Panc1 (cell line): ENCODE data around the gene SLTM. TPM values are rescaled to one million over a fixed set of nuclear protein-coding genes. Genes with fewer than 3 reads are reported as not detected.

Source experiments
- ATAC-seq: fragments of 200-7000 bp; cut with Tn5 transposase; 2 replicates; pipeline ENCODE4 v1.9.1; 2020; ENCODE audit warnings: mild to moderate bottlenecking, moderate library complexity
- BruUV-seq: library from RNA; stranded (reverse); fragments of 400-500 nt; replicated peaks from 2 replicates; lab custom pipeline; 2021; lab: Mats Ljungman, UMichigan
- CTCF ChIA-PET: fragments of 300-600 bp; sonication (Branson Sonifier 250); formaldehyde crosslinking; loops from one replicate; lab custom pipeline; 2022; ENCODE audit warnings: antibody characterized with exemption; lab: Charles Lee
- POLR2A ChIA-PET: fragments of 300-600 bp; sonication (Branson Sonifier 250); formaldehyde crosslinking; loops from one replicate; lab custom pipeline; 2022; ENCODE audit warnings: antibody characterized with exemption; lab: Charles Lee
- DNase-seq: peaks from one replicate; pipeline ENCODE4 v3.0.0-alpha.2; 2010; ENCODE audit warnings: low read depth, low spot score
- H3K27ac ChIP-seq: 2 replicates; pipeline ENCODE4 v1.5.1; 2011; ENCODE audit warnings: mild to moderate bottlenecking, low read length, inconsistent platforms
- H3K27me3 ChIP-seq: fragments of 200-500 bp; sonication (Bioruptor generic); 2 replicates; pipeline ENCODE4 v1.6.0; 2014; ENCODE audit warnings: low read length, inconsistent platforms; ENCODE audit not compliant: control insufficient read depth, insufficient read depth
- H3K36me3 ChIP-seq: fragments of 200-500 bp; sonication (Bioruptor generic); 2 replicates; pipeline ENCODE4 v1.5.1; 2014; ENCODE audit warnings: inconsistent platforms, mild to moderate bottlenecking, low read length, moderate library complexity; ENCODE audit not compliant: control insufficient read depth, insufficient read depth
- H3K4me1 ChIP-seq: 2 replicates; pipeline ENCODE4 v1.5.1; 2011; ENCODE audit warnings: inconsistent platforms, mild to moderate bottlenecking, low read length, moderate library complexity; ENCODE audit not compliant: control insufficient read depth, insufficient read depth
- H3K4me3 ChIP-seq, 2 experiments: 2 replicates each; pipeline ENCODE4 v1.5.1; 2011 to 2012; ENCODE audit warnings: low read depth in 2 of 2, low read length in 2 of 2, mild to moderate bottlenecking in 2 of 2, inconsistent platforms in 1 of 2, moderate library complexity in 1 of 2
- H3K9me3 ChIP-seq: fragments of 200-500 bp; sonication (Bioruptor generic); 2 replicates; pipeline ENCODE4 v1.5.1; 2014; ENCODE audit warnings: low read depth, mild to moderate bottlenecking, inconsistent platforms, low read length, moderate library complexity; ENCODE audit not compliant: control insufficient read depth, insufficient read depth
- CTCF ChIP-seq: fragments of 450-650 bp; IDR thresholded peaks from 2 replicates; pipeline ENCODE4 v1.5.1; 2017; ENCODE audit warnings: mild to moderate bottlenecking
- POLR2AphosphoS5 ChIP-seq: IDR thresholded peaks from 2 replicates; pipeline ENCODE4 v1.6.1; 2012; ENCODE audit warnings: mild to moderate bottlenecking, low read depth, low read length, moderate library complexity
- REST ChIP-seq, 2 experiments: IDR thresholded peaks; 2 replicates each; pipeline ENCODE4 v1.6.1; 2011 to 2012; ENCODE audit warnings: low read depth in 2 of 2, control low read depth in 1 of 2, low read length in 1 of 2, mild to moderate bottlenecking in 1 of 2, moderate library complexity in 1 of 2; ENCODE audit not compliant: insufficient read depth in 1 of 2
- SIN3A ChIP-seq: IDR thresholded peaks from 2 replicates; pipeline ENCODE4 v1.6.1; 2012; ENCODE audit warnings: low read depth, mild to moderate bottlenecking, low read length, moderate library complexity, borderline replicate concordance; ENCODE audit not compliant: insufficient read depth
- TCF7L2 ChIP-seq: IDR thresholded peaks from 2 replicates; pipeline ENCODE4 v1.6.1; 2011; ENCODE audit warnings: mild to moderate bottlenecking, low read depth, low read length, inconsistent platforms
- in situ Hi-C: cut with HindIII; loops from 2 replicates; pipeline ENCODE4 v1.10.0; 2016; ENCODE audit warnings: low sequenced_read_pairs, low pct_unique_long_range_greater_than_20kb
- intact Hi-C: fragments of 100-400 bp; cut with micrococcal nuclease; formaldehyde crosslinking; loops from one replicate; pipeline ENCODE4 v1.10.0; 2022; ENCODE audit not compliant: unreplicated experiment
- total RNA-seq: library from RNA; stranded (reverse); gene quantifications from one replicate; pipeline ENCODE4 v1.2.1, GENCODE V29; 2021; ENCODE audit not compliant: unreplicated experiment

Gene SLTM
- total RNA-seq, 1 experiment from 2014 or later = 75.7 TPM

GRCh38 chr15:58923696-58924300 lies 9.7 kb downstream of the SLTM start:
- no peaks in the 10 kb centered on the region for H3K27me3 ChIP-seq
- no peak overlapping the region for H3K27ac ChIP-seq
- TF ChIP-seq REST (IDR thresholded peaks at IDR 0.05; ENCODE audit: insufficient read depth in 1 of 2, low read depth in 2 of 2, low read length in 1 of 2) = no peak
- no peaks in the 10 kb centered on the region for H3K4me1 ChIP-seq
- ATAC-seq = no peak
- H3K4me3 ChIP-seq = no peak overlapping the region
- H3K36me3 ChIP-seq = peaks cover 20% of the 10 kb centered on the region
- H3K9me3 ChIP-seq = no peaks in the 10 kb centered on the region
- in situ Hi-C loops = no loop called here
- ChIA-PET CTCF (interaction anchor here (0.7 kb wide), 1 partner anchor 653 kb away, joined by 18 read pairs; no protein-coding TSS in a partner anchor), POLR2A (no interaction called here)
- no peak for DNase-seq
- intact Hi-C loops = no loop called here
- no TSS peak for BruUV-seq

GRCh38 chr15:58923284-58923683 lies 10.2 kb downstream of the SLTM start:
- POLR2A ChIA-PET = no interaction called here
- Histone ChIP-seq H3K27ac (no peak overlapping the region), H3K4me3 (no peak overlapping the region), H3K27me3 (no peaks in the 10 kb centered on the region), H3K4me1 (peaks cover 2% of the 10 kb centered on the region; the same call in 1 of the 2 replicates), H3K36me3 (peaks cover 15% of the 10 kb centered on the region), H3K9me3 (no peaks in the 10 kb centered on the region)
- CTCF ChIA-PET = interaction anchor here (0.7 kb wide), 1 partner anchor 653 kb away, joined by 18 read pairs; no protein-coding TSS in a partner anchor
- ATAC-seq (no peak), DNase-seq (no peak)
- no peak for TF ChIP-seq REST (IDR thresholded peaks at IDR 0.05; ENCODE audit: insufficient read depth in 1 of 2, low read depth in 2 of 2, low read length in 1 of 2)
- no peak for TF ChIP-seq SIN3A
- no peak for TF ChIP-seq POLR2AphosphoS5
- TF ChIP-seq TCF7L2 = no peak
- TF ChIP-seq CTCF = no peak
- in situ Hi-C loops = no loop called here
- intact Hi-C loops = no loop called here
- BruUV-seq = no TSS peak
